Astrocyte (in vitro differentiated cells and primary cell): Measurements from ENCODE around the gene UPF3A. TPM values are rescaled to one million over a fixed set of nuclear protein-coding genes. Genes with fewer than 3 reads are reported as not detected.
A peak's percentile ranks its signal among the peaks of the same experiment; 100 is the strongest.

ENCODE experiments used
- DNase-seq: peaks from one replicate; pipeline ENCODE4 v3.0.0-alpha.2; 2010; ENCODE audit warnings: low read depth
- FAIRE-seq: peaks from 2 replicates; lab custom pipeline; 2011; peaks lifted over from hg19 to GRCh38; lab: Jason Lieb, UNC
- H2AFZ ChIP-seq: 2 replicates; pipeline ENCODE4 v1.6.0; 2012; ENCODE audit warnings: low read depth, low read length, inconsistent platforms
- H3K27ac ChIP-seq: 2 replicates; pipeline ENCODE4 v1.5.1; 2011; ENCODE audit warnings: low read depth, low read length, inconsistent platforms
- H3K27me3 ChIP-seq: 2 replicates; pipeline ENCODE4 v1.6.0; 2011; ENCODE audit warnings: low read length, inconsistent platforms; ENCODE audit not compliant: insufficient read depth
- H3K36me3 ChIP-seq: 2 replicates; pipeline ENCODE4 v1.5.1; 2011; ENCODE audit warnings: low read length, inconsistent platforms; ENCODE audit not compliant: insufficient read depth
- H3K4me1 ChIP-seq: 2 replicates; pipeline ENCODE4 v1.5.1; 2011; ENCODE audit warnings: low read length, inconsistent platforms; ENCODE audit not compliant: insufficient read depth
- H3K4me2 ChIP-seq: 2 replicates; pipeline ENCODE4 v1.6.0; 2012; ENCODE audit warnings: low read length, inconsistent platforms
- H3K4me3 ChIP-seq: 2 replicates; pipeline ENCODE4 v1.5.1; 2011; ENCODE audit warnings: low read depth, mild to moderate bottlenecking, low read length, inconsistent platforms; ENCODE audit not compliant: insufficient read depth
- H3K79me2 ChIP-seq: 2 replicates; pipeline ENCODE4 v1.6.0; 2012; ENCODE audit warnings: mild to moderate bottlenecking, low read length, inconsistent platforms; ENCODE audit not compliant: insufficient read depth
- H3K9ac ChIP-seq: 2 replicates; pipeline ENCODE4 v1.6.0; 2012; ENCODE audit warnings: mild to moderate bottlenecking, low read length, inconsistent platforms
- H3K9me3 ChIP-seq: 2 replicates; pipeline ENCODE4 v1.5.1; 2012; ENCODE audit warnings: low read depth, mild to moderate bottlenecking, low read length, inconsistent platforms; ENCODE audit not compliant: insufficient read depth
- H4K20me1 ChIP-seq: 2 replicates; pipeline ENCODE4 v1.6.0; 2012; ENCODE audit warnings: low read length, inconsistent platforms; ENCODE audit not compliant: insufficient read depth
- H3K27ac Mint-ChIP-seq: one replicate; pipeline ENCODE4 v1.8.0; 2021; ENCODE audit warnings: mild to moderate bottlenecking, mixed read lengths; ENCODE audit not compliant: unreplicated experiment
- H3K27me3 Mint-ChIP-seq: one replicate; pipeline ENCODE4 v1.8.0; 2021; ENCODE audit warnings: low read depth, mixed read lengths; ENCODE audit not compliant: unreplicated experiment
- H3K36me3 Mint-ChIP-seq: one replicate; pipeline ENCODE4 v1.8.0; 2021; ENCODE audit warnings: low read depth, mixed read lengths; ENCODE audit not compliant: unreplicated experiment
- H3K4me1 Mint-ChIP-seq: one replicate; pipeline ENCODE4 v1.8.0; 2021; ENCODE audit warnings: low read depth, mixed read lengths; ENCODE audit not compliant: unreplicated experiment
- H3K4me3 Mint-ChIP-seq: one replicate; pipeline ENCODE4 v1.8.0; 2021; ENCODE audit warnings: mild to moderate bottlenecking, moderate library complexity, mixed read lengths; ENCODE audit not compliant: unreplicated experiment
- H3K9me3 Mint-ChIP-seq: one replicate; pipeline ENCODE4 v1.8.0; 2021; ENCODE audit warnings: mild to moderate bottlenecking, mixed read lengths; ENCODE audit not compliant: unreplicated experiment
- CTCF ChIP-seq: IDR thresholded peaks from 2 replicates; pipeline ENCODE4 v1.5.1; 2011; ENCODE audit warnings: low read depth, mild to moderate bottlenecking, inconsistent platforms, low read length, moderate library complexity; ENCODE audit not compliant: insufficient read depth
- EZH2 ChIP-seq: IDR thresholded peaks from 2 replicates; pipeline ENCODE4 v1.6.1; 2012; ENCODE audit warnings: mild to moderate bottlenecking, low read length, inconsistent platforms; ENCODE audit not compliant: insufficient read depth
- total RNA-seq: library from RNA; stranded (reverse); gene quantifications from 2 replicates; pipeline ENCODE4 v1.2.1, GENCODE V29; 2021

UPF3A gene
- total RNA-seq, 1 donor from 2014 or later, result 44.8 TPM

GRCh38 chr13:114234645-114235421 is 46.6 kb upstream of the UPF3A start, which contains the start of gene CDC16:
TSS of gene CDC16 (plus strand) at chr13:114234897. CDS start at chr13:114235085, 188 bp downstream.
- peak within 1 kb of the TSS; percentile 98 for H3K4me3 Mint-ChIP-seq
- H3K9me3 Mint-ChIP-seq, result no peaks in the 10 kb centered on the region
- no peak for FAIRE-seq
- H3K27me3 Mint-ChIP-seq, result no peaks in the 10 kb centered on the region
- Histone ChIP-seq H3K27ac (peak within 1 kb of the TSS; percentile 67), H3K4me3 (peak within 1 kb of the TSS; percentile 92), H3K27me3 (peaks cover 3% of the 10 kb centered on the region), H3K9me3 (no peaks in the 10 kb centered on the region), H2AFZ (peak within 1 kb of the TSS; percentile 77), H3K79me2 (peaks cover 26% of the 10 kb centered on the region), H3K9ac (peak within 1 kb of the TSS; percentile 78), H3K4me2 (peak within 1 kb of the TSS; percentile 86), H3K36me3 (peaks cover 29% of the 10 kb centered on the region), H4K20me1 (peaks cover 21% of the 10 kb centered on the region), H3K4me1 (peaks cover 11% of the 10 kb centered on the region)
- peaks cover 16% of the 10 kb centered on the region for H3K4me1 Mint-ChIP-seq
- no peak for TF ChIP-seq EZH2
- no peak for TF ChIP-seq CTCF
- peaks cover 7% of the 10 kb centered on the region for H3K36me3 Mint-ChIP-seq
- peak; percentile 79 for DNase-seq
- peak within 1 kb of the TSS; percentile 83 for H3K27ac Mint-ChIP-seq

GRCh38 chr13:114235697-114236096 is 45.7 kb upstream of the UPF3A start:
- Histone ChIP-seq H3K9ac (peak overlapping the region; percentile 78), H4K20me1 (peaks cover 21% of the 10 kb centered on the region), H3K27me3 (peaks cover 2% of the 10 kb centered on the region), H3K27ac (peak overlapping the region; percentile 67), H2AFZ (no peak overlapping the region), H3K4me1 (peaks cover 5% of the 10 kb centered on the region), H3K36me3 (peaks cover 32% of the 10 kb centered on the region), H3K9me3 (no peaks in the 10 kb centered on the region), H3K79me2 (peaks cover 26% of the 10 kb centered on the region), H3K4me3 (peak overlapping the region; percentile 92), H3K4me2 (peak overlapping the region; percentile 86)
- no peak for DNase-seq
- no peaks in the 10 kb centered on the region for H3K27me3 Mint-ChIP-seq
- H3K36me3 Mint-ChIP-seq, result peaks cover 7% of the 10 kb centered on the region
- peak overlapping the region; percentile 83 for H3K27ac Mint-ChIP-seq
- H3K9me3 Mint-ChIP-seq, result no peaks in the 10 kb centered on the region
- peak overlapping the region; percentile 98 for H3K4me3 Mint-ChIP-seq
- TF ChIP-seq EZH2 (no peak), CTCF (no peak)
- peaks cover 8% of the 10 kb centered on the region for H3K4me1 Mint-ChIP-seq
- FAIRE-seq, result no peak

GRCh38 chr13:114236227-114236626 is 45.2 kb upstream of the UPF3A start:
- Mint-ChIP-seq H3K4me3 (peak overlapping the region; percentile 98), H3K27me3 (no peaks in the 10 kb centered on the region), H3K36me3 (peaks cover 7% of the 10 kb centered on the region), H3K9me3 (no peaks in the 10 kb centered on the region), H3K27ac (no peak overlapping the region), H3K4me1 (peaks cover 7% of the 10 kb centered on the region)
- H3K36me3 ChIP-seq, result peaks cover 37% of the 10 kb centered on the region
- TF ChIP-seq EZH2 (no peak), CTCF (no peak)
- H2AFZ ChIP-seq, result no peak overlapping the region
- peak overlapping the region; percentile 78 for H3K9ac ChIP-seq
- H3K4me2 ChIP-seq, result peak overlapping the region; percentile 86
- H3K4me1 ChIP-seq, result peaks cover 5% of the 10 kb centered on the region
- peaks cover 25% of the 10 kb centered on the region for H4K20me1 ChIP-seq
- no peak for FAIRE-seq
- H3K79me2 ChIP-seq, result peaks cover 26% of the 10 kb centered on the region
- H3K27me3 ChIP-seq, result no peaks in the 10 kb centered on the region
- H3K9me3 ChIP-seq, result no peaks in the 10 kb centered on the region
- H3K4me3 ChIP-seq, result peak overlapping the region; percentile 92
- no peak overlapping the region for H3K27ac ChIP-seq
- no peak for DNase-seq
